Ovary (tissue), 9 donors: ENCODE data around the gene EHBP1. TPM values are rescaled to one million over a fixed set of nuclear protein-coding genes. Genes with fewer than 3 reads are reported as not detected.

Source experiments
- DNase-seq, 5 donors: peaks; one replicate each; pipeline ENCODE4 v3.0.0-alpha.2; 2019 to 2020
- H3K27ac ChIP-seq, 2 donors: fragments of 200-600 bp; one replicate each; pipeline versions ENCODE4 v1.5.1 to v1.8.0; 2019 to 2022
- H3K27me3 ChIP-seq: fragments of 200-600 bp; one replicate; pipeline ENCODE4 v1.8.0; 2022
- H3K36me3 ChIP-seq: fragments of 200-600 bp; sonication (generic); one replicate; pipeline ENCODE4 v1.5.1; 2019
- H3K4me1 ChIP-seq: one replicate; pipeline ENCODE4 v1.8.1; 2013; ENCODE audit warnings: mild to moderate bottlenecking, moderate library complexity; ENCODE audit not compliant: insufficient read depth
- H3K4me3 ChIP-seq: fragments of 200-600 bp; sonication (generic); one replicate; pipeline ENCODE4 v1.5.1; 2017
- H3K9me3 ChIP-seq, 2 donors: fragments of 200-600 bp in 1 of 2; sonication (generic) in 1 of 2; one replicate each; pipeline versions ENCODE4 v1.5.1 to v1.8.1; 2013 to 2019; ENCODE audit warnings: mild to moderate bottlenecking in 1 of 2, moderate library complexity in 1 of 2
- EP300 ChIP-seq: sonication (generic); formaldehyde crosslinking; IDR thresholded peaks from one replicate; pipeline ENCODE4 v1.6.1; 2017; ENCODE audit warnings: antibody characterized with exemption
- POLR2A ChIP-seq: fragments of 450-650 bp; IDR thresholded peaks from one replicate; pipeline ENCODE4 v1.6.1; 2017; ENCODE audit warnings: antibody characterized with exemption, mild to moderate bottlenecking, moderate library complexity
- WGBS, 3 donors: extraction: QIAGEN DNeasy Blood & Tissue Kit in 1 of 3; methylation state at CpG; one replicate each; pipeline versions ENCODE4 v1.1.5 to v1.1.7; 2013 to 2017; 5-methylcytosine and 5-hydroxymethylcytosine counted together
- intact Hi-C, 4 donors: fragments of 100-400 bp; cut with DNase I; formaldehyde crosslinking; loops; one replicate each; pipeline versions ENCODE4 v1.11.0 to v1.15.1; 2022 to 2023
- polyA plus RNA-seq, 2 donors: library from polyadenylated mRNA; stranded (reverse); fragments of 200-250 nt in 1 of 2; fragments of 350-450 nt in 1 of 2; fragmentation: Illumina TruSeq in 1 of 2; extraction: RNeasy Lipid Tissue Mini Kit (QIAGEN cat#74804) in 1 of 2; gene quantifications; one replicate each; pipeline ENCODE4 v1.2.3, GENCODE V29; 2013 to 2014
- total RNA-seq, 7 donors: library from RNA; depleted of rRNA in 2 of 7; stranded (reverse); fragments of >200 nt in 2 of 7; fragmentation: NEBNext Ultra II Directional in 3 of 7; extraction: Animal tissue kit (Norgen Biotek cat#: 25700) in 3 of 7; gene quantifications; one replicate each; pipeline versions ENCODE4 v1.1.0 to v1.2.4, GENCODE V29; 2016 to 2023
- TF ChIP-seq, protein P1 (sequence below), 3 donors: fragments of 450-650 bp in 2 of 3; fragments of 200-600 bp in 1 of 3; IDR thresholded peaks; one replicate each; pipeline versions ENCODE4 v1.5.1 to v1.8.0; 2016 to 2022; ENCODE audit warnings: antibody characterized with exemption in 3 of 3, mild to moderate bottlenecking in 1 of 3
- donor health status: DM: no; HTN: no; CAD: no; lungs with moderate emphysema.
- donor health status: DM: no; HTN: no; CAD: no.
- donor health status: Bipolar disorder and iron deficiency.
- donor health status: DM: yes; HTN: yes; CAD: no.
- donor health status: DM: no; HTN: no; CAD: no.
- donor health status: DM: yes; HTN: yes; CAD: no.

The EHBP1 gene
- total and polyA plus RNA-seq, 9 donors, result 56.3 to 185 (median 117) TPM

DNA sequence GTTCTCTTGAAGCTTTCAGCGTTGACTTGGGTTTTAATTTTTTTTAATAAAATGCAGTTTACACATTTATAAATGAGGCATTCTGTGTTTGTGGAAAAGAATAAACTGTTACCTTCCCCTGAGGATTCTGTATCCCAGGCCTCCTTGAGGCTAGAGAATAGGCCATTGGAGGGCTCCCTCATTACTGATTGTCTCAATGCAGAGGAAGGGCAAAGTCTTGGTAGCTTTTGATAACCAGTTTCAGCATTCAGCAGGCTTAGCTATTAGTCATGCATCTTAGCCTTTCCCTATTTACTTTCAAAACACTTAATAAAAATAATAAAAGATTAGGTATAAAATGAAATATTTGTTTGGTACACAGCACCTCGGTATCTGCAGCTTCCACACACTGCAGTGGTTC lies 287.0 kb downstream of the EHBP1 start:
- no peaks in the 10 kb centered on the region for H3K9me3 ChIP-seq
- TF ChIP-seq EP300, result no peak
- TF ChIP-seq, protein P1, sequence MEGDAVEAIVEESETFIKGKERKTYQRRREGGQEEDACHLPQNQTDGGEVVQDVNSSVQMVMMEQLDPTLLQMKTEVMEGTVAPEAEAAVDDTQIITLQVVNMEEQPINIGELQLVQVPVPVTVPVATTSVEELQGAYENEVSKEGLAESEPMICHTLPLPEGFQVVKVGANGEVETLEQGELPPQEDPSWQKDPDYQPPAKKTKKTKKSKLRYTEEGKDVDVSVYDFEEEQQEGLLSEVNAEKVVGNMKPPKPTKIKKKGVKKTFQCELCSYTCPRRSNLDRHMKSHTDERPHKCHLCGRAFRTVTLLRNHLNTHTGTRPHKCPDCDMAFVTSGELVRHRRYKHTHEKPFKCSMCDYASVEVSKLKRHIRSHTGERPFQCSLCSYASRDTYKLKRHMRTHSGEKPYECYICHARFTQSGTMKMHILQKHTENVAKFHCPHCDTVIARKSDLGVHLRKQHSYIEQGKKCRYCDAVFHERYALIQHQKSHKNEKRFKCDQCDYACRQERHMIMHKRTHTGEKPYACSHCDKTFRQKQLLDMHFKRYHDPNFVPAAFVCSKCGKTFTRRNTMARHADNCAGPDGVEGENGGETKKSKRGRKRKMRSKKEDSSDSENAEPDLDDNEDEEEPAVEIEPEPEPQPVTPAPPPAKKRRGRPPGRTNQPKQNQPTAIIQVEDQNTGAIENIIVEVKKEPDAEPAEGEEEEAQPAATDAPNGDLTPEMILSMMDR (IDR thresholded peaks at IDR 0.05), result no peak
- no peak for TF ChIP-seq POLR2A
- DNase-seq, result no peak
- no peaks in the 10 kb centered on the region for H3K36me3 ChIP-seq
- 69 to 83% (median 74%) methylated on average over 2 of the region's 2 CpGs for WGBS, 3 donors
- intact Hi-C loops, result no loop called here
- H3K4me3 ChIP-seq, result no peak overlapping the region
- H3K27me3 ChIP-seq, result no peaks in the 10 kb centered on the region
- no peak overlapping the region for H3K27ac ChIP-seq
- H3K4me1 ChIP-seq, result no peaks in the 10 kb centered on the region

DNA sequence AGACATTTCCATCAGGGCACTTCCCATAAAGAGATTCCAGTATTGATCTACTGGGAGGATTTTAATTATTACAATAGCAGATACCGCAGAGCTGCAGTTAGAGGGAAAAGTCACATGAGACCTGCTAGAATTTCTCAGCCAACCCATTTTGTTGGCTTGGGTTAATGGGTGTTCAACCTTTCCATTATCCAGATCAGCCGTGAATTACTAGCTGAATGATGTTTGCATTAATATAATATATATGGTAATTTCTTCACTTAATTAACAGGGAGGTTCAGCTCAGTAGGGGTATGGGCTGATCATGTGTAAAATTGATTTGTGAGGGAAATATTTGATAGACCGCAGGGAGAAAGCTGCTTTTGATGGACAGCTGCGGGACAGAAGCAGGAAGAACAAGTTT lies 288.7 kb downstream of the EHBP1 start:
- TF ChIP-seq, protein P1 (IDR thresholded peaks at IDR 0.05), result no peak
- TF ChIP-seq EP300, result no peak
- TF ChIP-seq POLR2A, result no peak
- Histone ChIP-seq H3K27me3 (no peaks in the 10 kb centered on the region), H3K9me3 (no peaks in the 10 kb centered on the region), H3K4me3 (no peak overlapping the region), H3K36me3 (no peaks in the 10 kb centered on the region), H3K4me1 (no peaks in the 10 kb centered on the region), H3K27ac (no peak overlapping the region)
- WGBS, 3 donors, result 96 to 98% (median 97%) methylated on average over 4 of the region's 4 CpGs
- no peak for DNase-seq
- intact Hi-C loops, result no loop called here

DNA sequence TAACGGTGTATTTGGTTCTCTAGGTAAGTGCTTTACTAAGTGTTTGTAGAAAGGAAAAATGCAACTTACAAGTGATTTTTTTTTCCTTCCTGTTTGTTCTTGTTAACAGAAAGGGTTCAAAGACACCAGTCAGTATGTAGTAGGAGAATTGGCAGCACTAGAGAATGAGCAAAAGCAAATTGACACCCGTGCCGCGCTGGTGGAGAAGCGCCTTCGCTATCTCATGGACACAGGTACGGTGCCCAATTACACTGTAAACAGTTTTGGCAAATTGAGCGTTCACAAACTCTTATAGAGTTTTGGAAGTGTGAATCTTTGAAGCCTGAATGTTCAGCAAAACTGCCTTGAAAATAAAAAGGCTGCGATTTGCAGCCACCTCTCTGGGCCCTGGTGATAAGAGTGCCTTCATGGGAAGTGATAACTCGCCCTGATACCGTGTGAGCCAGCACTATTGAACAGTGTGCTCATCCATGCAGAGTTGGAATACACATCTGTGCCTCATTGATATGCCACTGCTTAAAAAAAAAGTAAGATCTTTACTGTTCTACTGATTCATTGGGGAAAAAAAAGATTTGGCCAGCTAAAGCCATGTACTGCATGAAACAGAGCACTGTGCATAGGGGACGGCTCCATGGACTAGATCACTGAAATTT lies 291.1 kb downstream of the EHBP1 start:
- Histone ChIP-seq H3K27me3 (no peaks in the 10 kb centered on the region), H3K9me3 (no peaks in the 10 kb centered on the region), H3K4me3 (no peak overlapping the region), H3K36me3 (no peaks in the 10 kb centered on the region), H3K4me1 (no peaks in the 10 kb centered on the region), H3K27ac (no peak overlapping the region)
- WGBS, 3 donors, result 91 to 97% (median 95%) methylated on average over 12 of the region's 12 CpGs
- DNase-seq, result no peak
- TF ChIP-seq POLR2A, result no peak
- TF ChIP-seq EP300, result no peak
- TF ChIP-seq, protein P1 (IDR thresholded peaks at IDR 0.05), result no peak
- intact Hi-C loops, result no loop called here

DNA sequence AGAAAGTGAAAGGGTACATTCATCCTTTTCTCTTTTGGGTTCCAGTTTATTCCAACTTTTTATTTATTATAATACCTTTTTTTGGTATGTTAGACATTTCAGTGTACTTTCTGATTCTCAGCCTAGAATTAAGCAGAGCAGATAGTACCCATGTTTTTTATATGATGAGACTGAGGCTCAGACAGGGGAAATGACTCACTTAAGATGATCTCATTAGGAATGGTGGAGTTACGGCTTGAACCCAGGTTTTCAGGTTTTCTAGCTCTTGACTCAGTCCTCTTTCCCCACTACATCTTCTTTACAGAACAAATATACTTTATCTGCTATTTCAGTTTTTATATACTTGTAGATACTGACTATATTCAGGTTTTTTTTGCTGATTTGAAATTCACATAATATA lies 293.4 kb downstream of the EHBP1 start:
- no peaks in the 10 kb centered on the region for H3K36me3 ChIP-seq
- no peak overlapping the region for H3K27ac ChIP-seq
- WGBS, 3 donors, result 94 to 97% (median 95%) methylated on average over 1 of the region's 1 CpG
- TF ChIP-seq, protein P1 (IDR thresholded peaks at IDR 0.05), result no peak
- TF ChIP-seq POLR2A (no peak), EP300 (no peak)
- no peaks in the 10 kb centered on the region for H3K4me1 ChIP-seq
- no peak overlapping the region for H3K4me3 ChIP-seq
- intact Hi-C loops, result no loop called here
- H3K9me3 ChIP-seq, result no peaks in the 10 kb centered on the region
- no peak for DNase-seq
- H3K27me3 ChIP-seq, result no peaks in the 10 kb centered on the region
